Activated CD4-positive, alpha-beta T cell treated with anti-CD3 and anti-CD28 coated beads for 1 hour (primary cell): ENCODE results near the gene PGP.
A peak's percentile ranks its signal among the peaks of the same experiment; 100 is the strongest.
"Not testable (repeated sequence)": the region's sequence is repeated elsewhere in the genome, so short reads cannot be mapped to it uniquely, and the experiment has no call there.

Experiments used
- DNase-seq: peaks from one replicate; pipeline ENCODE4 v3.0.0-alpha.2; 2020

The PGP gene, protein sequence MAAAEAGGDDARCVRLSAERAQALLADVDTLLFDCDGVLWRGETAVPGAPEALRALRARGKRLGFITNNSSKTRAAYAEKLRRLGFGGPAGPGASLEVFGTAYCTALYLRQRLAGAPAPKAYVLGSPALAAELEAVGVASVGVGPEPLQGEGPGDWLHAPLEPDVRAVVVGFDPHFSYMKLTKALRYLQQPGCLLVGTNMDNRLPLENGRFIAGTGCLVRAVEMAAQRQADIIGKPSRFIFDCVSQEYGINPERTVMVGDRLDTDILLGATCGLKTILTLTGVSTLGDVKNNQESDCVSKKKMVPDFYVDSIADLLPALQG

GRCh38 chr16:2214719-2214968 is at the start of gene PGP:
Gene PGP (minus strand): TSS chr16:2214840. CDS start chr16:2214777, 63 bp downstream.
- no peak for DNase-seq

DNA sequence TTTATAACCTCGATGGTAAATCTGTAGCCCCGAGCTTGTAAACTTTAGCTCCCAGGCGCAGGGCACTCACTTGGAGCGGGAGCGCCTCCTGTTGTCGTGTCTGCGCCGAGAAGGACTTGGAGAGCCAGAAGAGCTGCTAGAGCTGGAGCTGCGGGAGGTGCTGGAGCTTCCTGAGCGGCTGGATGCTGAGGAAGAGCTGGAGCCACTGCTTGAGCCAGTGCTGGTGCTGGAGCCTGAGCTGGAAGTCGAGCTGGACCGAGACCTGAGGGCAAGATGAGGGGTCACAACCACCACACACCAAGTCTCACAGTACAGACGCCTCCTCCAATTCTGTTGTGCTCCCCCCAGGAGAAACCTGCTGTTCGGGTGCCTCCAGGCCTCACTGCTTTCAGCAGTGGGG is 48.4 kb upstream of the PGP start:
- not testable (repeated sequence) for DNase-seq

DNA sequence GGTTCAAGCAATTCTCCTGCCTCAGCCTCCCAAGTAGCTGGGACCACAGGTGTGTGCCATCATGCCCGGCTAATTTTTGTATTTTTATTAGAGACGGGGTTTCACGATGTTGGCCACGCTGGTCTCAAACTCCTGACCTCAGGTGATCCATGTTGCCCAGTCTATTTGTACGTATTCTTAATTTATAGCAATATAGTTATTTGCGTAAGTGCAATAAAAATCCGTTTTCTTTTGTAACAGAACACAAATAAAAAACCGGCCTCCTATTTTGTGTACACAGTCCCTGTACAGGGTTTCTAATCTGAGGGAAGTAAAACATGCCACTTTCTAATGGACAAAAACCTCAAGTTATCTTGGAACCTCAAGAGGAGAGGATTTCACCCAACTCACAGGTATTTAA is 45.6 kb upstream of the PGP start:
- DNase-seq = no peak

GRCh38 chr16:2258530-2258929 is 43.9 kb upstream of the PGP start:
- DNase-seq = not testable (repeated sequence)

GRCh38 chr16:2257726-2258125 is 43.1 kb upstream of the PGP start:
- no peak for DNase-seq

DNA sequence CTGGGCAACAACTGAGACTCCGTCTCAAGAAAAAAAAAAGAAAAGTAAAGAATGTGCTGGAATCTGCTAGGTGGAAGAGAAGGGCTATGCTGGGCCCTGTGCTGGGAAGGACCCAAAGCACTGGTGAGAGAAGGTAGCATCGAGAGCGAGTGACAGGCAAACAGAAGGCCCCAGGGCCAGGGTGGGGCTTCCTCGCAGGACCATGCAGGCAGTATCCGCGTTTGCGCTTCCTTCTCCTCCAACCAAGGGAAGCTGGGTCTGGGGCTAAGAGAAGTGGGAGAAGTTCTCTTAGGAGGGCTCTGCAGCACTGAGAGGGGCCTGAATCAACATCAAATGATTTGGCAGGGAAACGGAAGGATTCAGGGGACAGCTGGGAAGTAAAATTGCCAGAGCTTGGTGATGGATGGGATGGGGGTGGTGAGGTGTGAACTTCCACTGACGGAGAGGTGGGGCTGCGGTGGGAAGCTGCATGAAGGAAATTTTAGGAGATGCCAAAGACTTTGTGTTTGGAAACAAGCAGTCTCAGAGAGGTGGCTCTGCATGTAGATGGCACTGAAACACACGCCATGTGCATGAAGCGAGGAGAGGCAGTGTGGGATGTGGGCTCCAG is 42.0 kb upstream of the PGP start:
- DNase-seq = no peak

DNA sequence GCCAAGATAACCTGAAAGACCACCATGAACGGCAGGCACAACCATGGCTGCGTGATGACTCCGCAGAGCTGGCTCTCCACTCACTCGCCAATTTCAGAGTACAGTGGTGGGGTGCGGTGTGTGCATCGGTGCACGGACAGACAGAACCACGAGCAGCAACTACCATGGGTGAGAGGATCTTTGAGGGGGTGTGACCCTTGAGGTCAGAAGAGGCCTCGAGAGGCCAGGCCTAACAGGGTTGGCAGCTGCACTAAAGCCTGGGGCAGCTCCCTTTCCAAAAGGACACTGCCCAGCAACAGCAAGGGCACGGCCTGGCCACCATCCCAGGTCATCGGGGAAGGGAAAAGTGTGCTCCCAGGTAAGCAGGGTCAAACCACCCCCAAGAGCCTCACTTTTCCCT is 38.7 kb upstream of the PGP start:
- DNase-seq = no peak

DNA sequence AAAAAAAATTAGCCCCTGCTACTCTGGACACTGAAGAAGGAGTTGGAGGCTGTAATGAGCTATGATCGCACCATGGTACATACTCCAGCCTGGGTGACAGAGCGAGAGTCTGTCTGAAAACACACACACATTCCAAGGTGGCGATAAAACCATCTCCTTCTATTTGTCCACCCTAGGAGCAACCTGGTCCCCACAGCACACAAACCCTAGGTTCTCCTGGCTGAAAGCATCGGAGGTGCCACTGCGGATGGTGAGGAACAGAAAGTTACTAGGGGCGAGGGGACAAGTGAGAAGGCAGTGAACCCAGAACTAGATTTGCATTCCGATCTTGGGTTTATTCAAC is 38.1 kb upstream of the PGP start:
- DNase-seq = no peak

- peak; percentile 67 for DNase-seq
Observed at GRCh38 chr16:2251296-2252111, 36.9 kb upstream of the PGP start, which contains the start of gene ECI1. Gene ECI1 (minus strand): TSS chr16:2251587. CDS start chr16:2251566, 21 bp downstream.

GRCh38 chr16:2250652-2251295 is 36.1 kb upstream of the PGP start:
- DNase-seq = peak; percentile 19

- DNase-seq = no peak
Observed at GRCh38 chr16:2246301-2246885, 31.8 kb upstream of the PGP start.

DNA sequence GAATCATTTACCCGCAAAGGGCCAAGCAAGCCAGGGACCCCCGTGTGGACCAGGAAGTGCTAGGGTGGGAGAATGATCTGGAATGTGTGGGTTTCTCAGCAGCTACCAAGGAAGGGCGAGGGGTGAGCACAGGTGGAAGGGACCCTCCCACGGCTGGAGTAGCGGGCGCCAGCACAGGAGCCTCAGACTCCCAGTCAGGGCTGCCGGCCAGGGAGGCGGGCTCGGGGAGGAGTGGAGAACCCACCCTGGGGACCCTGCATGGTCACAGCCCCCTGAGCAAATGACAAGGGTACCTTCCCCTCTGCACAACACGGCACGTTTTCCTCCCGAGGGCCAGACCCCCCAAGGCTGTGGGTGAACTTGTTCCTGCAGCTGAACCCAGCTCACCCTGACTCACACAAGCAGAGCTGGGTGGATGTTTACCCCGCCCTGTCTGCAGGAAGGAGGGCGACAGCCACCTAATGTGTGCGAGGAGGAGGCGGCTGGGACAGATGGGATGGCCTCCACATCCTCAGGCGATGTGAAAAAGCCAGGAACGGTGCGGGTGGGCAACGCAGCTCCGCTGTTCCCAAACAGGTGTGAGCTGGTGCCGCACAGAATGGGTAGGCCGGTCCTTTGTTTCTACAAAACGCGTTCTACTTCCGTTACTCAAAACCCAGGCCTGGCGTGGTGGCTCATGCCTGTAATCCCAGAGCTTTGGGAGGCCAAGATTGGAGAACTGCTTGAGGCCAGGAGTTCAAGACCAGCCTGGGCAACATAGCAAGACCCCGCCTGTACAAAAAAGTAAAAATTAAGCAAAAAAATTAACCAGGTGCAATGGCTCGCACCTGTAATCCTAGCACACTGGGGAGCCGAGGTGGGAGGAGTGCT is 30.5 kb upstream of the PGP start:
- DNase-seq = no peak

DNA sequence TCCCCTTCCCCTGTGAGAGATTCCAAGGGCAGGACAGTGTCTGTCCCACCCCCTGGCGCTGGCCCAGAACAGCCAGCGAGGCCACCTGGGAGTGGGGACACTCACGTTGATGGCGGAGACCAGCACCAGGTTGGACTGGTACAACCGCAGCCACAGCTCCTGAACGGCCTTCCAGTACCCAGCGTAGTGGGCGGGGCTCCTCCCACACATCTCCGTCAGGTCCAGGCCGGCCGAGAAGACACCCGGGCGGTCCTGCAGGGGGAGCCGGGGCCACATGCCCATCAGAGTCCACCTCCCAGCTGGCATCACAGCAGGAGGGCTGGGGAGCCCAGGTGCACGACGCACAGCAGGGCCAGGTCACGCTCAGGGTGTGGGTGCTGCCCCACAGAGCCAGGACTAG is 29.7 kb upstream of the PGP start:
- DNase-seq = no peak

- DNase-seq = no peak
Observed at GRCh38 chr16:2243781-2244180, 29.1 kb upstream of the PGP start.

- no peak for DNase-seq
Observed at GRCh38 chr16:2243031-2243528, 28.4 kb upstream of the PGP start.

DNA sequence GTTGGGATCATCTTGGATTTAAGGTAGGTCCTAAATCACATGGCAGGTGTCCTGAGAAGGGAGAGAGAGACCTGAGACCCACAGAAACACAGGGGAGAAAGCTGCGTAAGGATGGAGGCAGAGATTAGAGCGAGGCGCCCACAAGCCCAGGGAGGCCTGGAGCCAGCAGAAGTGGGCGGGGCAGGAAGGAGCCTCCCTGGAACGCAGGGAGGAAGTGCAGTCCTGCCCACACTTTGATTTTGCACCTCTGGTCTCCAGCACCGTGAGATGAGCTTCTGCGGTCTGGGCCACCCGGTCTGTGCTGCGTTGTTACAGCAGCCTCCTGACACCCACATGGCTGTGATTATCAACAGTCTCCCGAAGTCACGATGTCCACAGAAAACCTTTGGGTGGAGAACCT is 28.0 kb upstream of the PGP start:
- DNase-seq = no peak

- not testable (repeated sequence) for DNase-seq
Observed at GRCh38 chr16:2240331-2240730, 25.7 kb upstream of the PGP start.

GRCh38 chr16:2238838-2239675 is 24.4 kb upstream of the PGP start:
- no peak for DNase-seq

- no peak for DNase-seq
Observed at GRCh38 chr16:2238150-2238837, 23.7 kb upstream of the PGP start.

DNA sequence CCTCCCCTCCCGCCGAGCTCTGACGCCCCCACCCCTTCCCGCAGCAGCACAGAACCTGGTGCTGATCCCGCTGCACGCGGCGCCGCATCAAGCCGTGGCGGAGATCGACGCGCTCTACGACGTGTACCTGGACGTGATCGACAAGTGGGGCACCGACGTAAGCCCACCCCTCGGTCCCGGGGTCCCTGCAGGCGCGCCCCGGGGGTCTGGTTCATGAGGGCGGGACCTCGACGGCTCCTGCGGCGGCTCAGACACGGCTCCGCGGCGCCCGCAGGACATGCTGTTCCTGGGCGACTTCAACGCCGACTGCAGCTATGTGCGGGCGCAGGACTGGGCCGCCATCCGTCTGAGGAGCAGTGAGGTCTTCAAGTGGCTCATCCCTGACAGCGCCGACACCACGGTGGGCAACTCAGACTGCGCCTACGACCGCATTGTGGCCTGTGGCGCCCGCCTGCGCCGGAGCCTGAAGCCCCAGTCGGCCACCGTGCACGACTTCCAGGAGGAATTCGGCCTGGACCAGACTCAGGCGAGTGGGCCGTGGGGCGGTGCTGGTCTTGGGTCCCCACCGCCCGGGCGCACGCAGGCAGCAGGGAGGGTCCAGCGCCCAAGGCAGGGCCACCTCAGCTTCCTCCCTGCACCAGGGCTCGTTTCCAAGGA is 23.0 kb upstream of the PGP start:
- no peak for DNase-seq
